ENCODE results near the gene ADAMTS15.

Gene ADAMTS15

DNA sequence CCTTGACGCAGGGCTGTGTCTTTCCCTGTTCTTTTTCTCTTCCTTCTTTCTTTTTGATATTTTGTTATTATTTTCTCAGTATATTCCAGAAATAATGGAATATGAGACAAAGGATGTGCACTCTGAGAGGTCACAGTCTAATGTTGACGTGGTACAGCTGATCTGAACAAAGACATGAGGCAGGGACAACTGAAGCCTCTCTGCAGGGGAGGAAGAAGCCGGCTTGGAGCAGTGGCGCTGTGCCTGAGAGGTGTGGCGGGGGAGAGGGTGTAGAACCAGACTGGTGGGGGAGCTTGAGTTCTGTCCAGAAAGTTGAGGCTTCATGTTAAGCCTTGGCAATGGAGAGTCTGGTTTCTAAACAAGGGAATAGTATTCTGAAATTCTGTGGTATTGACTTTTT lies 34.7 kb downstream of the ADAMTS15 start:
- no peak for DNase-seq

DNA sequence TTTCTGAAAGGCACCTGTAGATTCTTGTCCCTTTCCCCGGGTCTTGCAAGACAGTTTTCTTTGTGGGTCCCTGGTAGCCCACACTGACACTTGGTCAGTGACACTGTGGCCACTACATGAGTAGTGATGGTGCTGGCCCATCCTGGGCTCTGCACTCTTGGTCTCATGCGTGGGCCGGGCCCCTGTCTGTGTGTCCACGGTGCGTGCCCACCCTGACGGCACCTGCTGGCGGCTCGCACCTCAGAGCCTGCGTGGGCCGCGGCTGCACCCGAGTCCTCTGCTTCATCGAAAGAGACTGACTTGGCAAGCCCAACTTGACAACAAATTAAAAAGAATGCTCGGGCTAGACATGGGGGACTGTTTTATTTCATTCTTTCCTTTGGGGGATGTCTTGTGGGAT lies 37.5 kb downstream of the ADAMTS15 start:
- no peak for DNase-seq

DNA sequence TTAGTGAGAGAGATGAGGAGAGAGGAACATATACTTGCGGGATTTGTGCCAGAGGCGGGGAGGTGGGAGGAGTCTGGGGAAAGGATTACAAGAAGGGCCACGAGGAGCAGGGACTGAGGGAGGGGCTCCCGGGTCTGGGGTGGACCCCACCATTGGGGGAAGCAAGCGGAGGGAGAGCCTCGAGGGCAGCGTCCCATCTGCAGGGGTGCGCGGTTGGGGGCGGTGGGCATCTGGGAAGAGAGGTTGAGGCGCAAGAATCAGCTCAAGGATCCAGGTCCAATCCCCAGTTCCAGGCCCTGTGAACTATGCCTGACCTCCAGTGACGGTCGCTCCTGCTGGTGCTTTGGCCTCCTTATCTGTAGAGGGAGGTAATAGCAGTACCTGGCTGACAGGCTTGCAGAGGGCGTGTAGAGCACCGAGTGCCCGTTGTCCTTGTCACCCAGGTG lies 38.0 kb downstream of the ADAMTS15 start:
- no peak for DNase-seq

GRCh38 chr11:130486987-130487923 lies 38.8 kb downstream of the ADAMTS15 start:
- DNase-seq: no peak

GRCh38 chr11:130487924-130488815 lies 39.7 kb downstream of the ADAMTS15 start:
- no peak for DNase-seq

GRCh38 chr11:130488848-130489584 lies 40.6 kb downstream of the ADAMTS15 start:
- no peak for DNase-seq

DNA sequence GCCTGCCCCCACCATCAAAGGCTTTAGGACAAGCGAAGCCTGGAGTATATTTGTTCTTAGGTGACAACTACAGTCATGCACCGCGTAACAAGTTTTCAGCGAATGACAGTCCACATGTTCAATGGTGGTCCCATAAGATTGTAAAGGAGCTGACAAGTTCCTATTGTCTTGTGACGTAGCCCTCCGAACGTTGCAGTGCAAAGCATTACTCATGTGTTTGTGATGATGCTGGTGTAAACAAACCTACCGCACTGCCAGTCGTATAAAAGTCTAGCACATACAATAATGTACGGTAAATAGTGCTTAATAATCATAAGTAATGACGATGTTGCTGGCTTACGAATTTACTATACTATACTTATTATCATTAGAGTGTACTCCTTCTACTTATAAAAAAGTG lies 41.3 kb downstream of the ADAMTS15 start:
- no peak for DNase-seq

DNA sequence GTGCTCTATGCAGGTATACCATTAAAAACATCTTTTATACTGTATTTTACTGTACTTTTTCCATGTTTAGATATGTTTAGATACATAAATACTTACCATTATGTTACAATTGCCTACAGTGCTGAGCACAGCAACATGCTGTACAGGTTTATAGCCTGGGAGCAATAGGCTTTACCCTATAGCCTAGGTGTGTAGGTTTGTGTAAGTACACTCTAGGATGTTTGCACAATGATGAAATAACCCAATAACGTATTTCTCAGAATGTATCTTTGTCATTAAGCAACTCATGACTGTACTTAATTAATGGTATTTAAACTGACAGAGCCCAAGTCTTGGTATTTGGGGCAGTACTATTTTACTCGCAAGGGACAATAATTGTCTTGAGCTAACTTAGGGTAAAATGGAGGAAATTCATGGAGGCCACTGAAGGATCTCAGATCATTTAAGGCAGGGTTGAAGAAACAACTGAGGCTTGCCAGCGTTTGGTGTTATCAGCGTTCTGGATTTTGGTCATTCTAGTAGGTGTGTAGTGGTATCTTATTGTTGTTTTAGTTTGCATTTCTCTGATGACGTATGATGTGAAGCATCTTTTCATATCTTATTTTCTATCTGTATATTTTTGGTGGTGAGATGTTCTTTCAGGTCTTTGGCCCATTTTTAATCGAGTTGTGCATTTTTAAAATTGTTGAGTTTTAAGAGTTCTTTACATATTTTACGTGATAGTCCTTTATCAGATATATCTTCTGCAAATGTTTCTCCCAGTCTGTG lies 42.4 kb downstream of the ADAMTS15 start:
- DNase-seq: no peak

- no peak for DNase-seq
These were observed 49.7 kb downstream of the ADAMTS15 start for GRCh38 chr11:130498181-130498580.

- no peak for DNase-seq
These were observed 51.4 kb downstream of the ADAMTS15 start for GRCh38 chr11:130499828-130500227.

DNA sequence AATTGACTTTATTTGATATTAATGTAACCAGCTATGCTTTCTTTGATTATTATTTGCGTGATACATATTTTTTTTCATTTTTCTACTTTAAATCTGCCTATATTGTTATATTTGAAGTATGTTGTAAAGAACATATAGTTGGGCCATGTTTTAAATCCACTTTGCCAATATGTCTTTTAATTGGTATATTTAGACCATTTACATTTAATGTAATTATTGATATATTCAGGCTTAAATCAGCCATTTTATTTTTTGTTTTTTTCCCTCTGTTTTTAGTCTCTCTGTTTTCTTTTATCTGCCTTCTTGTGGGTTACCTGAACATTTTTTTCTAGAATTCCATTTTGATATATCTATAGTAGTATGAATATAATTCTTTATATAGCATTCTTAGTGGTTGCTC lies 55.9 kb downstream of the ADAMTS15 start:
- DNase-seq: no peak

DNA sequence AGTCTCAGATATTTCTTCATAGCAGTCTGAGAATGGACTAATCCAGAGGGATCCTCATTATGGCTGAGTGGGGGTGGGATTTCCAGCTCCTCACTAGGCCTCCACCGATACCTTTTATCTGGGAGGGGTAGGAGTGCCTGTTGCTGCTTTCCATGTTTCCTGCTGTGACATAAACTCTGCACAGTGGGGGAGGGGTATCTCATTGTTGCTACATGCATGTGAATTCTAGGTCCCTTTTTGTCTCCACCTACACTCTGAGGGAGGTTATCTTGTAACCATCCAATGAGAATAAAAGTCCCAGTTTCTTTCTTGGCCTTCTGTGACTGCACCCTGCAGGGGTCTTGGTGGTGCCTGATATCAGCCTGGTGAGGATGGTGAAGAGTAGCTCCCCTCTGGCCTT lies 60.5 kb downstream of the ADAMTS15 start:
- DNase-seq: no peak

GRCh38 chr11:130509942-130510341 lies 61.5 kb downstream of the ADAMTS15 start:
- no peak for DNase-seq

DNA sequence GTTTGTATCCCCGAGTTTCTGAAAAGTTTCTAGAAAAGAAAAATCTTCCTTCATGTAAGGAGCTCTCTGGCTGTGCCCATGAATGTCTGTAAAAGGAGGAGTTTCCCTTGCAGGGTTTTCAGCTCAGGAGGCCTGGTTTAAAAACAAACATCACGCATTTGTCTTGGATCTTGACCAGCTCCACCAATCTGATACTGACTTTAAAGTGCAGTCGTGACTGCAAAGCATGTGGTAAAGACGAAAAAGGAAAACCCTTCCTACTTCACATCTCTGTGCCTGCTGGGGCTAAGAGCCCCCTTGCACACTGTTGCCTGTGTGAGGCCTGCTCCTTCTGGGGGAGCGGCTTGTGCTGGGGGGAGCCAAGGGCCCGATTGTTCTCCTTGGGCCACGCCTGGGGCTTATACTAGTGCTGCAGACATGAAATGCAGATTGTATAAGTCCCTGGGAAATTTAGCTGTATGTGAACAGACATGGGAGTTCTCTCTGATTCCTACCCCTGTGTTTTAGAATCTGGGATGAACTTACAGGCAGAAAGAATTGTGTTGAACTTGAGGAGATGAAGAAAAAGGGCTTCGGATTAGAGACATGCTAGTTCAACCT lies 62.1 kb downstream of the ADAMTS15 start:
- no peak for DNase-seq

GRCh38 chr11:130511765-130512164 lies 63.3 kb downstream of the ADAMTS15 start:
- DNase-seq: no peak

DNA sequence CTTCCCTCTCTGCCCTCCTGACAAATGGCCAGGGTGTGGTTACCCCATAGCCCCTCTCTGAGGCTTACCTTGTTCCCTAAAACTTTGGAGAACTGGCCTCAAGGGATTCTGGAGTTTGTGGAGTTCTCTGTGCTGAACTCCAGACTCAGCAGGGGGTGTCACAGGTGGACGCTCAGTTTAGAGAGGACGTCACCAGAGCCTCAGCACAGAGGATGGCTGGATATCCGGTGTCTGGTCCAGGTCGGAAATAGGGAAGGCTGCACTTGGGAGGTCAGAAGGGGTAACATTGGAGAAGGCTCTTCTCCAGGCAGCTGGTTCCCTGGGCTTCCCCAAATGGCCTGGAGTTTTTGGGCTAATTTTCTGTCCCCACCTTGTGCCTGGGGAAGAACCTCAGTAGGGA lies 64.2 kb downstream of the ADAMTS15 start:
- no peak for DNase-seq

GRCh38 chr11:130513132-130513531 lies 64.7 kb downstream of the ADAMTS15 start:
- DNase-seq: no peak

DNA sequence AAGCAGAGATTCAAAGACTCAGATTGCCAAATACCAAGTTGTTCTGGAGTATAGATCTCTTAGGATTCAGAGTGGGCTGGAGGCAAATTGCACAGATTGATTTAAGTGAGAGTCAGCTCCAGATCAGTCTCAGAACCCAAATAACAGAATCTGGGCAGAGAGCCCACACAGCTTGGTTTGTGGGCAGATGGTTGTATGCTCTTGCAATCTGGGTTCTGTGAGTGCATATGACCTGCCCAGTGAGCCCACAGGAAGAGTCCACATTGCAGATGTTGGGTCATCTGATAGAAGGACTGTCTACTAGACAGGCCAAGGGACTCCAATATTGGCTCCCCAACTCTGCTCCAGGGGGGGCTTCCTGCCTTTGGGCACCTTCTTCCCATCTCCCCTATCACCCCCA lies 65.9 kb downstream of the ADAMTS15 start:
- no peak for DNase-seq

DNA sequence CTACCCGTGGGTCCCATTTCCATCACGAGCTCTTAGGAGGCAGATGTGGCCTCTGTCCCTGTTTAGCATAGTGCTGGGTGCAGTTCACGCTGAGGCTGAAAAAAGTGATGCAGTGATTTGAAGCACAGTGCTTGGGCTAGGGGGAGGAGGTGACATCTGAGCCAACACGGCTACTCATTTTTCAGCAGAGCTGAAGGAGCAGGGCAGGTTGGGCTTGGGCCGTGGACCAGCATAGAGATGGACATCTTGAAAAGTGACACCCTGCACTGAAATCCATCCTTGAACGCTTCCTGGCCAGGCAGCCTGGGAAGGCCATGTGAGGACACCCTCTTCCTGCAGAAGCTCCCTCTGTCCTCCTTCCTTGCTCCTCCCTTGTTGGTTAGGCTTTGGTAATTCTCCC lies 66.4 kb downstream of the ADAMTS15 start:
- DNase-seq: no peak

DNA sequence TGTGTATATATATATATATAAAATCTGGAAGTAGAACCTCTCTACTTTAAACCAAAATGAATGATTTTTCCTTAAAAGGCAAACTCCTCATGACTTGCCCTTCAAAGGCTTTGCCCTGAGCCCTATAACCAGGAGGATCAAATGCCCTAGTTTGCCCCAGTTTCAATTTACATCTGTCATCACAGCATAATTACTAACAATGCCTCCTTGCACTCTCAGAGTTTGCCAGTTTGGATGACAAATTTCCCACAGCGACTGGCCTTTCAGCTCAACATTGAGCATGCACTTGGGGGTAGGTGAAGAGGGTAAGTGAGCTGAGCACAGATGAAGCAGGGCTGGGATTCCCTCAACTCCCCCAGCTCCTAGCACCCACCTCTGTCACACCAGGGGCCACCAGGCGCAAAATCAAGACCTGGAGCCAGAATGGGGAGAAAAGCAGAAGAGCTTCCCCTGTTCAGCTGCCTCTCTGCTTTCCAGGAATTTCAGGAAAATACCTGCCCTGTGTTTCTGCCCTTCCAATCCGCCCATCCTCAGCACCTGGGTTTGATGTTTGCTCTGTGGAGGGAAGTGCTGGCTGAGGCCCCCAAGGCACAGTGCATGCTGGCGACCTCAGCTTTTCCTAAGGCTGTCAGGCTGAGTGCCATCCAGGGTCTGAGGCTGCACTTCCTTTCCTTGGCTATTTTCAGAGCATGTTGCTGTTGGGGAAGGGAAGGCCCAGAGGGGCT lies 67.5 kb downstream of the ADAMTS15 start:
- DNase-seq: no peak
